Activated naive CD4-positive, alpha-beta T cell treated with anti-CD3 and anti-CD28 coated beads, Interleukin-2, amount 50 U/mL, for 24 hours (primary cell): ENCODE results near the gene POLR2L.

Experiments used
- H3K27ac Mint-ChIP-seq: one replicate; pipeline ENCODE4 v1.8.0; 2021; ENCODE audit warnings: mild to moderate bottlenecking, mixed read lengths
- H3K27me3 Mint-ChIP-seq: one replicate; pipeline ENCODE4 v1.8.0; 2021; ENCODE audit warnings: mixed read lengths
- H3K36me3 Mint-ChIP-seq: one replicate; pipeline ENCODE4 v1.8.0; 2021; ENCODE audit warnings: mixed read lengths
- H3K4me1 Mint-ChIP-seq: one replicate; pipeline ENCODE4 v1.8.0; 2021; ENCODE audit warnings: mixed read lengths
- H3K4me3 Mint-ChIP-seq: one replicate; pipeline ENCODE4 v1.8.0; 2021; ENCODE audit warnings: mild to moderate bottlenecking, mixed read lengths
- H3K9me3 Mint-ChIP-seq: one replicate; pipeline ENCODE4 v1.8.0; 2021; ENCODE audit warnings: mixed read lengths

The POLR2L gene

DNA sequence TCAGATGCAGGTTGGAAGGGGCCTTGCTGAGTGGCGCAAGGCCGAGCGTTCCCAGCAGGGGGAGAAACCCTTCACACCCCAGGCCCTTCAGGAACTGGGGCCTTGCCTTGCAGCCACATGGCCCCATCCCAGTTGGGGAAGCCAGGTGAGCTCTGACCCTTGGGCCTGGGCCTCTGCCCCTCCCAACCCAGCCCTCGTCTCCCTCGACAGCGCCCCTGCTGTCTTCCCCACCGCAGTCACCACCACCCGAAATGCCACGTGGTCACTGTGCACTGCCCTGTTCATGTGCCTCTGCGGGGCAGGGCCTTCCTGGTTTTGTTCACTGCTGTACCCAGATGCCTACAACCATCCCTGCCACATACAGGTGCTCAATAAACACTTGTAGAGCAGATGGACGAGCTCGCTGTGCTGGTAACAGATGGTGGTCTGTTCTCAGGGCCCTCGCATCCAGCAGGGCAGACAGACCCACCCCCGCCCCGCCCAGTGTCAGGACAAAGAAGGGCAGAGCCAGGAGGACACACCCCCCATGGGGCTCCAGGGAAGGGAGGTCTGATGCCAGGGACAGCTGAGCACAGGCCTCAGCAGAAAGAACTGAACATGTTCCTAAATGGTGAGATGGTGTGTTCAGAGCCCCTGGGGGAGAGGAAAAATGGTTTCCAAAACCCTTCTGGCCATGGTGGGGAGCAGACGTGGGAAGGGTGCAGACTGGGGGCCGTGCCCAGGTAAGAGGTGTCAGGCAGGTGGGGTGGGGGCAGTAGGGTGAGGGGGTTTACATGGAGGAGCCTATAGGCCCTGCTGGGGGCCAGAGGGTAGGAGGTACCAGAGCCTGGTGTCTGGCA is 3.7 kb downstream of the POLR2L start:
- Mint-ChIP-seq H3K36me3 (no peaks in the 10 kb centered on the region), H3K4me3 (no peak overlapping the region), H3K4me1 (peaks cover 21% of the 10 kb centered on the region)

GRCh38 chr11:837990-838307 is 4.4 kb downstream of the POLR2L start:
- no peaks in the 10 kb centered on the region for H3K9me3 Mint-ChIP-seq
- H3K27ac Mint-ChIP-seq, result no peak overlapping the region
- no peaks in the 10 kb centered on the region for H3K27me3 Mint-ChIP-seq
- H3K36me3 Mint-ChIP-seq, result no peaks in the 10 kb centered on the region
- H3K4me1 Mint-ChIP-seq, result peaks cover 18% of the 10 kb centered on the region
- H3K4me3 Mint-ChIP-seq, result no peak overlapping the region

More for the DNA sequence above, 3.7 kb downstream of the POLR2L start:
- Mint-ChIP-seq H3K9me3 (no peaks in the 10 kb centered on the region), H3K27ac (no peak overlapping the region), H3K27me3 (no peaks in the 10 kb centered on the region)

- H3K36me3 Mint-ChIP-seq, result no peaks in the 10 kb centered on the region
- peaks cover 18% of the 10 kb centered on the region for H3K4me1 Mint-ChIP-seq
- H3K27ac Mint-ChIP-seq, result no peak overlapping the region
- H3K27me3 Mint-ChIP-seq, result no peaks in the 10 kb centered on the region
- H3K4me3 Mint-ChIP-seq, result no peak overlapping the region
- H3K9me3 Mint-ChIP-seq, result no peaks in the 10 kb centered on the region
Measured at GRCh38 chr11:837189-837989, 4.9 kb downstream of the POLR2L start.

DNA sequence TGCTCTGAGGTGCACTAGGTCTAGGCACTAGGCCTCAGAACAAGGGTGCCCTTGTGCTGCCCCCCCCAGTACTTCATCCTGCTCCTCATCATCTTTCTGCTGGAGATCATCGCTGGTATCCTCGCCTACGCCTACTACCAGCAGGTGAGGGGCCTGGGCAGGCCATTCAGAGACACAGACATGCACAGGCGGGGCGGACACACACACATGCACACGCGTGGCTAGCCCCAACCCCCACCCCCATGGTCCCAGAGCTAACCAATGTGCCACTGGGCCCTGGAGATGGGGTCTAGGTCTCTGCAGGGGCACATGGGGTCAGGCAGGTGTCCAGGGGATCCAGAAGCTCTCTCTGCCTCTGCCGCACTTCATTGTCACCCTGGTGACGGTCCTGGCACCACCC is 5.6 kb downstream of the POLR2L start:
- Mint-ChIP-seq H3K36me3 (no peaks in the 10 kb centered on the region), H3K27me3 (peaks cover 1% of the 10 kb centered on the region)

GRCh38 chr11:836274-836673 is 6.1 kb downstream of the POLR2L start:
- H3K4me1 Mint-ChIP-seq, result peaks cover 24% of the 10 kb centered on the region
- H3K9me3 Mint-ChIP-seq, result no peaks in the 10 kb centered on the region
- peaks cover 2% of the 10 kb centered on the region for H3K27me3 Mint-ChIP-seq
- no peak overlapping the region for H3K4me3 Mint-ChIP-seq
- no peak overlapping the region for H3K27ac Mint-ChIP-seq
- no peaks in the 10 kb centered on the region for H3K36me3 Mint-ChIP-seq

More for the DNA sequence above, 5.6 kb downstream of the POLR2L start:
- Mint-ChIP-seq H3K9me3 (no peaks in the 10 kb centered on the region), H3K4me3 (no peak overlapping the region), H3K4me1 (peaks cover 19% of the 10 kb centered on the region), H3K27ac (no peak overlapping the region)

DNA sequence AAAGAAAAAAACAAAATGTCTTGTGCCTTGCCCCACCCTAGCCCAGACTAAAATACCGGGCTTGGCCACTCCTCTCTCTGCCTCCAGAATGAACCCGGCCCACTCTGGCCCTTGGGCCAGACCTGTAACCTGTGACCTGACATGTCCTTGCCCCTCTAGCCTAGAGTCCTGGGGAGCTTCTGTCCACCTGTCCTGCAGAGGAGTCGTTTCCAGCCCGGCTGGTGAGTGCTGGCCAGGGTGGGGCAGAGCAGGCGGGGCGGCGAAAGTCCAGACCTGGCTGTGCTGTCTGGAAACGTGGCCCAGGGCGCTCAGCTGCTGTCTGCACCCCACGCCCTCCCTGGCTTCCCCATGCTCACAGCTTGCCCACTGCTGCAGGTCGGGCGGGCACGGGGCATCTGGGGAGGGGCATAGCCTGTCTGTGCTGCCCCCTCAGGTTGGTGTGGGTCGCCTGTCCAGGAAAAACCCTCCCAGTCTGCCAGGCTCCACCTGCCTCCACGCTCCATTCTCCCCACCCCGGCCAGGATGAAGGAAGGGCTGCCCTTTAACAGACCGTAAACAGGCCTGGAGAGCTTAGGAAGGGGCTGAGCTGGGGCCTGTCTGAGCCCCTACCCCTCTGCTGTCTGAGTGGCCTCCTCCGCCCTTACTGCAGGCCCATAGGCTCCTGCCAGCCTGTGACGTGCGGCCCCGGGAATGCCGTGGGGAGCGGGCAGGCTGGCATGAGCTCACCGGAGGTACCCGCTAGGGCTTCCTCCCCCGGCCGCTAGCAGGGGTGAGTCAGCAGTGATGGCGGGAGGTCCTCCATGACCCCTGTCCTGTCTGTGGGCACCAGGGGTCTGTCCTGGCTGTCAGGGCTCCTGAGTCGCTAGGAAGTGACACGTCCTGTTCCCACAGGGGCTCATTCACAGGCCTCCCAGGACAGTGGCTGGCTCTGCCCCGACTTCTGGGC is 7.7 kb downstream of the POLR2L start:
- peaks cover 2% of the 10 kb centered on the region for H3K27me3 Mint-ChIP-seq
- H3K27ac Mint-ChIP-seq, result no peak overlapping the region
- H3K36me3 Mint-ChIP-seq, result no peaks in the 10 kb centered on the region
- no peaks in the 10 kb centered on the region for H3K9me3 Mint-ChIP-seq
- no peak overlapping the region for H3K4me3 Mint-ChIP-seq
- H3K4me1 Mint-ChIP-seq, result peaks cover 18% of the 10 kb centered on the region

GRCh38 chr11:833849-834311 is 8.4 kb downstream of the POLR2L start:
- peak overlapping the region; percentile 44 for H3K4me3 Mint-ChIP-seq
- no peak overlapping the region for H3K27ac Mint-ChIP-seq

DNA sequence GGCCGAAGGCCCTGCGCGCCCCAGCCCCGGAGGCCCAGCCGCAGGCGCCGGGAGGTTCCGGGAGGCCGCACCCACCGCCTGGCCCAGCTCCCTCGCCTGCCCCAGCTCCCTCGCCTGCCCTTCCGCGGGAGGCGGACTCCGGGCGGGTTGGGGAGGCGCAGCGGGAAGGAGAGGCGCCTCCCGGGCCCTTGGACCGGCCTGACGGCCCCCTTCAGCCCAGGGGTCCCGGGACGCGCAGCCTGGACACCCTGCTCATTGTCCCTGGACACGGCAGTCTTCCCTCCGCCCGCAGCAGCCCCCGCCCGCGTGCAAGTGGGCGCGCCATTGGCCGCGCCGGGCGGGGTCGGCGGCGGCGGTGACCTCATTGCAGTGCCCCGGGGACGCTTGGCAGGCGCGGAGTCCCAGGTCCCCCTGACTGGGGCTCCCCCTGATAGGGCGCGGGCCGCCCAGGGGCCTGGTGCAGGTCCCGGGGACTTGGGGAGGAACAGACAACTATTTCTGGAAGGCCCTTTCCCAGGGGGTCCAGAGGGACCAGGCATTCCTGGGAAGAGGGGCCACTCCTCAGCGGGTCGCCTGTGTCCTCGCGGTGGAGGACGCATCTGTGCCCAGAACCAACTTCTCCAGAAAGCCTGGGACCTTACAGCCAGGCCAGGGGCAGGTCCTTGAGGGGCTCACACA is 9.1 kb downstream of the POLR2L start:
- Mint-ChIP-seq H3K36me3 (no peaks in the 10 kb centered on the region), H3K9me3 (no peaks in the 10 kb centered on the region), H3K27me3 (peaks cover 5% of the 10 kb centered on the region), H3K27ac (no peak overlapping the region), H3K4me1 (peaks cover 28% of the 10 kb centered on the region), H3K4me3 (peak overlapping the region; percentile 44)

More at GRCh38 chr11:833849-834311, 8.4 kb downstream of the POLR2L start:
- peaks cover 26% of the 10 kb centered on the region for H3K4me1 Mint-ChIP-seq
- peaks cover 4% of the 10 kb centered on the region for H3K27me3 Mint-ChIP-seq
- no peaks in the 10 kb centered on the region for H3K9me3 Mint-ChIP-seq
- no peaks in the 10 kb centered on the region for H3K36me3 Mint-ChIP-seq

GRCh38 chr11:832529-833113 is 9.7 kb downstream of the POLR2L start, which contains the start of gene CD151:
TSS of gene CD151 (plus strand) at chr11:832952. CDS start at chr11:836070, 3,118 bp downstream.
- peak within 1 kb of the TSS; percentile 62 for H3K4me3 Mint-ChIP-seq
- no peaks in the 10 kb centered on the region for H3K9me3 Mint-ChIP-seq
- peaks cover 34% of the 10 kb centered on the region for H3K4me1 Mint-ChIP-seq
- H3K27me3 Mint-ChIP-seq, result peaks cover 9% of the 10 kb centered on the region
- H3K36me3 Mint-ChIP-seq, result no peaks in the 10 kb centered on the region
- no peak within 1 kb of the TSS for H3K27ac Mint-ChIP-seq

DNA sequence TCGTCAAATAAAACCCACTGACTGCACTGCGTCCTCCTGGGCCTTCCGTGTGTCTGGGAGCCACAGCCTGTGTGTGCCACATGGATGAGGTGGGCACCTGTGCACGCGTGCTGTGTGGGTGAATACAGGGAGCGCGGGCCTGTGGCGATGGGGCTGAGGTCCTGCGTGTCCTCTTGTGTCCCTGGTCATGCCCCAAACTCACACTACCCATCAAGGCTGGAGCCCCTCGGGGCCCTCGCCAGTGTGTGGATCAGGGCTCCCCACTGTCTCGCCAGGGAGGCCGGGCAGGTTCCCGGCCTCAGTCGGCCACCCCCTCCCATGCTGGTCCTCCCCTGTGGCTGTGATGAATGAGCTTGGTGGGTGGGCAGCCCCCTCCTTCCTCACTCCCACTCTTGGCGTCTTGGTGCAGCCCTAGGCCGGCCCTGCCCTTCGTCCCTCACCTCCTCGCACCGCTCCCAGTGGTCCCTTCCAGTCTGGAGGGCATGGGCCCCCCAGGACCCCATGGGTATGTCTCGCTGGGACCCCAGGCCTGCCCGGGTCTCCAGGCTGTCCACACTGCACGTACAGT is 10.3 kb downstream of the POLR2L start:
- no peak overlapping the region for H3K27ac Mint-ChIP-seq
- H3K4me1 Mint-ChIP-seq, result peaks cover 35% of the 10 kb centered on the region
- H3K9me3 Mint-ChIP-seq, result no peaks in the 10 kb centered on the region
- H3K4me3 Mint-ChIP-seq, result peak overlapping the region; percentile 62
- H3K27me3 Mint-ChIP-seq, result peaks cover 10% of the 10 kb centered on the region
- no peaks in the 10 kb centered on the region for H3K36me3 Mint-ChIP-seq

DNA sequence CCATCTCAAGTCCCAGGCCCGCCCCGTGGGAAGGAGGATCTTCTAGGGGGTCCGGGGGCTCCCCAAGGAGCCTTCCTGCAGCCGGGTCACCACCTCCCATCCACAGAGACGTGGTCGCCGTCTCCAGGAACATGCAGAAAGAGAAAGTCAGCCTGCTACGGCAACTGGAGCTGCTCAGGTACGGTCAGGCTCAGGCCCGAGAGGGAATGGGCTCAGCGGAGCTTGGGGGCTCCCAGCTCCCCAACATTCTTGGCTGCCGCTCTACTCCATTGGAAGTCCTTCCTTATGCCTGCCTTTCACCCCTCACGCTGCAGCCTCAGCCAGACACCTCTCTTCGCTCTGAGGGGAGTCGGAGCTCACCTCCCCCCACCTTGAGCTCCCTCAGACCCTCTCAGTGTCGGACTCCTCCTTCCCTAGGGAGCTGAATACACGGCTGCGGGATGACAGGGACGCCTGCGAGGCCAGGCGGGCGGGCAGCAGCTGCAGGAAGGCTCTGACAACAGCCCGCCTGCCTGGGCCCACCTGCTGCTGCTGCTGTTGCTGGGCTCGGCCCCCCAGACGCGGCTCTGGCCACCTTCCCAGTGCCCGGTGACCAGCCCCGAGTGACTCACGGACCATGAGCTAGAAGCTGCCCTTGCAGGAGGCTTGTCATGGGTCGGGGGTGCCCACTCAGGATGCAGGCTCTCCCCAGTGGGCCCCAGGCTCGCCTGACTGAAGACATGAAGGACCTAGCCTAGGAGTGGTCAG is 11.0 kb downstream of the POLR2L start:
- Mint-ChIP-seq H3K9me3 (no peaks in the 10 kb centered on the region), H3K4me3 (peak overlapping the region; percentile 62), H3K27me3 (peaks cover 10% of the 10 kb centered on the region), H3K36me3 (no peaks in the 10 kb centered on the region), H3K27ac (no peak overlapping the region), H3K4me1 (peaks cover 39% of the 10 kb centered on the region)

GRCh38 chr11:830295-831117 is 11.8 kb downstream of the POLR2L start:
- no peaks in the 10 kb centered on the region for H3K36me3 Mint-ChIP-seq
- H3K27ac Mint-ChIP-seq, result no peak overlapping the region
- H3K4me3 Mint-ChIP-seq, result peak overlapping the region; percentile 39
- H3K27me3 Mint-ChIP-seq, result peaks cover 10% of the 10 kb centered on the region
- H3K4me1 Mint-ChIP-seq, result peaks cover 39% of the 10 kb centered on the region
- no peaks in the 10 kb centered on the region for H3K9me3 Mint-ChIP-seq

DNA sequence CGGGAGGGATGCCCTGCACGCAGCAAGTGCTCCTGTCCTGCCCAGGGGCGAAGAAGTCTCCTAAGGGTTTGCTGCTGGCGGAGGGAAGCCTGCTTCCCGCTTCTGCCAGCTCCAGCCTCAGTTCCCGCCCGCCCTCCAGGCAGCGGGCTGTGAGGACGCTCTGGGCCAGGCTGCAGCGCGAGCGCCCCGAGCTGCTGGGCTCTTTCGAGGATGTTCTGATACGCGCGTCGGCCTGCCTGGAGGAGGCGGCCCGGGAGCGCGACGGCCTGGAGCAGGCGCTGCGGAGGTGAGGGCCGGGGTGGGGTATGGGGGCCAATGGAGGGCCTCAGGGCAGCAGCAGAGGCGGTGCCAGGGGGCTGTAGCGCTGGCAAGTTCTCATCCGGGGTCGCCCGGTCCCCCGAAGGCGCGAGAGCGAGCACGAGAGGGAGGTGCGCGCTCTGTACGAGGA is 12.5 kb downstream of the POLR2L start:
- peaks cover 39% of the 10 kb centered on the region for H3K4me1 Mint-ChIP-seq
- peak overlapping the region; percentile 39 for H3K4me3 Mint-ChIP-seq
- peaks cover 10% of the 10 kb centered on the region for H3K27me3 Mint-ChIP-seq
- no peaks in the 10 kb centered on the region for H3K9me3 Mint-ChIP-seq
- no peak overlapping the region for H3K27ac Mint-ChIP-seq
- H3K36me3 Mint-ChIP-seq, result no peaks in the 10 kb centered on the region
